ENCODE measurements around the gene PGM5.
"Not testable (repeated sequence)": the region's sequence is repeated elsewhere in the genome, so short reads cannot be mapped to it uniquely, and the experiment has no call there.

GRCh38 chr9:68332122-68332521 lies 24.3 kb upstream of the PGM5 start:
- not testable (repeated sequence) for TF ChIP-seq CTCF, POLR2A (IDR thresholded peaks at IDR 0.05)
